OCI-LY7 (cell line): ENCODE measurements around the gene SPPL3.

Experiments used
- CTCF ChIP-seq: fragments of 200-600 bp; sonication (generic); conservative IDR thresholded peaks from 2 replicates; pipeline ENCODE4 v1.5.1; 2014; ENCODE audit warnings: mild to moderate bottlenecking, antibody characterized with exemption, low read length, moderate library complexity, mixed read lengths
- EZH2phosphoT487 ChIP-seq: fragments of 200-600 bp; sonication (generic); IDR thresholded peaks from 2 replicates; pipeline ENCODE4 v1.6.1; 2018; ENCODE audit warnings: low read depth, borderline replicate concordance, mild to moderate bottlenecking, mixed run types, antibody characterized with exemption, low read length, moderate library complexity, mixed read lengths

- TF ChIP-seq CTCF (no peak), EZH2phosphoT487 (no peak)
These were observed 103.0 kb downstream of the SPPL3 start for GRCh38 chr12:120801146-120801545.
